DND-41 (cell line): ENCODE data around the gene PRKAR1B.

Experiments
- ATAC-seq: fragments of 200-7000 bp; cut with Tn5 transposase; 3 replicates; pipeline ENCODE4 v1.9.1; 2021; ENCODE audit warnings: low read depth; ENCODE audit not compliant: insufficient read depth
- DNase-seq: peaks from one replicate; pipeline ENCODE4 v3.0.0-alpha.2; 2020
- H2AFZ ChIP-seq: 2 replicates; pipeline ENCODE4 v1.6.0; 2012; ENCODE audit warnings: low read depth, low read length
- H3K27ac ChIP-seq: 2 replicates; pipeline ENCODE4 v1.5.1; 2012; ENCODE audit warnings: low read length, inconsistent platforms
- H3K27me3 ChIP-seq: fragments of 200-600 bp; sonication (generic); 2 replicates; pipeline ENCODE4 v1.6.0; 2012; ENCODE audit warnings: low read length, mild to moderate bottlenecking, inconsistent platforms; ENCODE audit not compliant: insufficient read depth, poor library complexity
- H3K36me3 ChIP-seq: 2 replicates; pipeline ENCODE4 v1.5.1; 2012; ENCODE audit warnings: low read length, inconsistent platforms; ENCODE audit not compliant: insufficient read depth
- H3K4me1 ChIP-seq: 2 replicates; pipeline ENCODE4 v1.5.1; 2012; ENCODE audit warnings: mild to moderate bottlenecking, low read length; ENCODE audit not compliant: insufficient read depth
- H3K4me2 ChIP-seq: 2 replicates; pipeline ENCODE4 v1.6.0; 2012; ENCODE audit warnings: mild to moderate bottlenecking, moderate library complexity, low read length, inconsistent platforms; ENCODE audit not compliant: insufficient read depth
- H3K4me3 ChIP-seq, 2 experiments: fragments of 200-600 bp in 1 of 2; shearing (Covaris generic) in 1 of 2; 2 replicates each; pipeline ENCODE4 v1.5.1; 2012 to 2016; ENCODE audit warnings: inconsistent platforms in 2 of 2, low read length in 2 of 2, mild to moderate bottlenecking in 2 of 2, low read depth in 1 of 2, moderate library complexity in 1 of 2
- H3K79me2 ChIP-seq: 2 replicates; pipeline ENCODE4 v1.6.0; 2012; ENCODE audit warnings: low read length, inconsistent platforms; ENCODE audit not compliant: insufficient read depth
- H3K9ac ChIP-seq: 2 replicates; pipeline ENCODE4 v1.6.0; 2012; ENCODE audit warnings: low read depth, mild to moderate bottlenecking, inconsistent platforms, low read length, moderate library complexity
- H3K9me3 ChIP-seq: 2 replicates; pipeline ENCODE4 v1.5.1; 2012; ENCODE audit warnings: low read length, moderate library complexity, mild to moderate bottlenecking, inconsistent platforms; ENCODE audit not compliant: insufficient read depth, severe bottlenecking
- H4K20me1 ChIP-seq: 2 replicates; pipeline ENCODE4 v1.6.0; 2012; ENCODE audit warnings: low read length; ENCODE audit not compliant: insufficient read depth
- EZH2 ChIP-seq: IDR thresholded peaks from 3 replicates; pipeline ENCODE4 v1.6.1; 2012; ENCODE audit warnings: borderline replicate concordance, low read depth, mild to moderate bottlenecking, moderate library complexity, low read length, inconsistent platforms; ENCODE audit not compliant: severe bottlenecking
- TF ChIP-seq, protein P1 (sequence below): IDR thresholded peaks from 2 replicates; pipeline ENCODE4 v1.5.1; 2012; ENCODE audit warnings: borderline replicate concordance, low read length, moderate library complexity, mild to moderate bottlenecking; ENCODE audit not compliant: poor library complexity, severe bottlenecking; ENCODE audit errors: extremely low read depth

Gene PRKAR1B

DNA sequence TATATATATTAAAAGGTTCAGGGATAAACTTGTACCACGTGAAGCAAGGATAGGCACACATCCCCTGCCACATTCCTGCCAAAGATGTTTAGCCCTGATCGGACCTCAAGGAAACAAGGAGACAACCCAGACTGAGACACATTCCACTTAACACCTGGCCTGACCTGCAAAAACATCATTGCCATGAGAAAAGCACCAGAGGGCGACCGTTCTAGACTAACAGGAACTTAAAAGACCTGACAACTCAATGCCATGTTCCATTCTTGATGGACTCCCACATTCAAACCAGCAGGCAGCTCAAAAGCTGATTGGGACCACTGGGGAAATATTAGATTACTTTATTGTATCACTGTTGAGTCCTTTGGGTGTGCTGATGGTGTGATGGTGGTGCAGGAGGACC is 199.4 kb downstream of the PRKAR1B start:
- peaks cover 2% of the 10 kb centered on the region for H3K27me3 ChIP-seq
- H3K9me3 ChIP-seq: no peaks in the 10 kb centered on the region
- H3K27ac ChIP-seq: no peak overlapping the region
- H3K4me1 ChIP-seq: peaks cover 2% of the 10 kb centered on the region; the same call in 1 of the 2 replicates
- no peak for TF ChIP-seq EZH2
- TF ChIP-seq, protein P1, sequence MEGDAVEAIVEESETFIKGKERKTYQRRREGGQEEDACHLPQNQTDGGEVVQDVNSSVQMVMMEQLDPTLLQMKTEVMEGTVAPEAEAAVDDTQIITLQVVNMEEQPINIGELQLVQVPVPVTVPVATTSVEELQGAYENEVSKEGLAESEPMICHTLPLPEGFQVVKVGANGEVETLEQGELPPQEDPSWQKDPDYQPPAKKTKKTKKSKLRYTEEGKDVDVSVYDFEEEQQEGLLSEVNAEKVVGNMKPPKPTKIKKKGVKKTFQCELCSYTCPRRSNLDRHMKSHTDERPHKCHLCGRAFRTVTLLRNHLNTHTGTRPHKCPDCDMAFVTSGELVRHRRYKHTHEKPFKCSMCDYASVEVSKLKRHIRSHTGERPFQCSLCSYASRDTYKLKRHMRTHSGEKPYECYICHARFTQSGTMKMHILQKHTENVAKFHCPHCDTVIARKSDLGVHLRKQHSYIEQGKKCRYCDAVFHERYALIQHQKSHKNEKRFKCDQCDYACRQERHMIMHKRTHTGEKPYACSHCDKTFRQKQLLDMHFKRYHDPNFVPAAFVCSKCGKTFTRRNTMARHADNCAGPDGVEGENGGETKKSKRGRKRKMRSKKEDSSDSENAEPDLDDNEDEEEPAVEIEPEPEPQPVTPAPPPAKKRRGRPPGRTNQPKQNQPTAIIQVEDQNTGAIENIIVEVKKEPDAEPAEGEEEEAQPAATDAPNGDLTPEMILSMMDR: no peak
- no peak overlapping the region for H2AFZ ChIP-seq
- DNase-seq (no peak), ATAC-seq (no peak)
- H3K79me2 ChIP-seq: no peaks in the 10 kb centered on the region
- no peak overlapping the region for H3K4me2 ChIP-seq
- no peak overlapping the region for H3K9ac ChIP-seq
- peaks cover 7% of the 10 kb centered on the region; the same call in 1 of the 2 replicates for H4K20me1 ChIP-seq
- no peak overlapping the region for H3K4me3 ChIP-seq
- no peaks in the 10 kb centered on the region for H3K36me3 ChIP-seq

DNA sequence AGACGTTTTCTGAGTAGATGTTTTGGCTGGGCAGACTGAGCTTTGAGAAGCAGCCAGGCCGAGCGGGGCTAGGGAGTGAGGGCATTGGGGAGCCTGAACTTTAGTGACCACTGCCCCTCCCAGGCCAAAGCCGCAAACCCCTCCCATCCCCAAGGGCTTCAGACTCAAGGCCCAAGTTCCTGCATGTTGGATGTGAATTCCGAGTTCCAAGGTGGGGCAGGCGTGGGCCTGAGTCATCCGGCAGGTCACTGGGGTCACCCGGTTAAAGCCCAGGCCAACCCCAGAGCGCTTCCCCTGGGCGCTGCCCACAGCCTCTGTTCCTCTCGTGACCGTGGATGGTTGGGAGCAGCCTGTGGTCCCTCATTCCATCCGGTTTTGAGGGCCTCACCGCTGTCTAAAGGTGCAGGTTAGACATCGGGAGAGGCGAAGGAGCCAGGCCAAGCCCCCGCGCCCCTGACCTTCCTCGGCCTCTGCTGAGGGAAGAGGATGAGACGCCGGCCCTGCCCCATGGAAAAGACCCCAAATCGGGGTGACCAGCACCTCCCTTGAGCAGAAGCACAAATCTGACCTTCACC is 200.5 kb downstream of the PRKAR1B start:
- H3K4me2 ChIP-seq: no peak overlapping the region
- DNase-seq (no peak), ATAC-seq (no peak)
- H3K36me3 ChIP-seq: no peaks in the 10 kb centered on the region
- no peaks in the 10 kb centered on the region for H3K79me2 ChIP-seq
- no peak for TF ChIP-seq EZH2
- TF ChIP-seq, protein P1: no peak
- no peak overlapping the region for H3K27ac ChIP-seq
- peaks cover 14% of the 10 kb centered on the region for H3K4me1 ChIP-seq
- H3K4me3 ChIP-seq: no peak overlapping the region
- peaks cover 7% of the 10 kb centered on the region for H4K20me1 ChIP-seq
- no peak overlapping the region for H2AFZ ChIP-seq
- no peak overlapping the region for H3K9ac ChIP-seq
- peaks cover 14% of the 10 kb centered on the region for H3K27me3 ChIP-seq
- H3K9me3 ChIP-seq: no peaks in the 10 kb centered on the region

DNA sequence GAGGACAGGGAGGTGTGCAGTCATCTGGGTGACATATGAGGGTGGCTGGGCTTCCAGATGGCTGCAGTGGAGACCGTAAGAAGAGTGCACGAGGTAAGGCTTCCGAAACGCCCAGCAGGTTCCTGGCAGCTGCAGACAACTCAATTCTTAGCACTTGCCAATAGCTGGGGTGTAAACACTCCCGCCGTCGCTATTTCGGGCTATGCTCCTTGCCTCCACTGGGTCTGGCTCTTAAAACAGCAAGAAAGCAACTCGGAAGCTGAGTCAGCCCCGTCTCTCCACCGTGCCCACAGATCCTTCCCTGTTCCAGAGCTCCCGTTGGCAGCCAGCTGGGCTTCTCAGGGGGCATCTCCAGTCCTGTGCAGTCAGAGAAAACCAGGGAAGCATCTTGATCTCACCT is 201.3 kb downstream of the PRKAR1B start:
- TF ChIP-seq, protein P1: no peak
- no peak for TF ChIP-seq EZH2
- Histone ChIP-seq H3K36me3 (no peaks in the 10 kb centered on the region), H2AFZ (no peak overlapping the region), H3K27ac (no peak overlapping the region), H3K9ac (no peak overlapping the region), H4K20me1 (peaks cover 15% of the 10 kb centered on the region), H3K79me2 (0 out of 2 replicates have a peak, but pooled peaks cover under 1% of the 10 kb centered on the region), H3K4me2 (no peak overlapping the region), H3K9me3 (no peaks in the 10 kb centered on the region), H3K4me1 (peaks cover 22% of the 10 kb centered on the region), H3K27me3 (peaks cover 17% of the 10 kb centered on the region), H3K4me3 (no peak overlapping the region)
- DNase-seq (no peak), ATAC-seq (no peak)
